HG02623 (cell line): ENCODE results near the gene MACROD2.
"Not testable (repeated sequence)": the region's sequence is repeated elsewhere in the genome, so short reads cannot be mapped to it uniquely, and the experiment has no call there.

Experiments
- ATAC-seq: cut with Tn5 transposase; IDR thresholded peaks from one replicate; pipeline ENCODE4 v1.9.1; 2021; ENCODE audit warnings: moderate library complexity; ENCODE audit not compliant: unreplicated experiment

The MACROD2 gene

GRCh38 chr20:14925300-14925699 is 930.0 kb downstream of the MACROD2 start:
- no peak for ATAC-seq

DNA sequence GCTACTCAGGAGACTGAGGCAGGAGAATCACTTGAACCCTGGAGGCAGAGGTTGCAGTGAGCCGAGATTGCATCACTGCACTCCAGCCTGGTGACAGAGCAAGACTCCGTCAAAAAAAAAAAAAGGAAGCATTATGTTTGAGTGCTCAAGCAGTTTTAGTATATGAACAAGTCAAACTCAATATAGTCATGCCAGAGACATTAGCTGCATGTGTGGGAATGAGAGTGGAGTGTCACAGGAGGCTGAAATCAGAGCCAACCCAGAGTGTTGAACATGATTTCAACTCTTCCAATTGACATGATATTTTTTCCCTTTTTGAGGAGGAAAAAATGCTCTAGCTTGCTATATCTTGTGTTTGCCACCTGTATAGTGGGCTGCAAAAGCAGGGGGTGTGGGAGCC is 931.1 kb downstream of the MACROD2 start:
- not testable (repeated sequence) for ATAC-seq

DNA sequence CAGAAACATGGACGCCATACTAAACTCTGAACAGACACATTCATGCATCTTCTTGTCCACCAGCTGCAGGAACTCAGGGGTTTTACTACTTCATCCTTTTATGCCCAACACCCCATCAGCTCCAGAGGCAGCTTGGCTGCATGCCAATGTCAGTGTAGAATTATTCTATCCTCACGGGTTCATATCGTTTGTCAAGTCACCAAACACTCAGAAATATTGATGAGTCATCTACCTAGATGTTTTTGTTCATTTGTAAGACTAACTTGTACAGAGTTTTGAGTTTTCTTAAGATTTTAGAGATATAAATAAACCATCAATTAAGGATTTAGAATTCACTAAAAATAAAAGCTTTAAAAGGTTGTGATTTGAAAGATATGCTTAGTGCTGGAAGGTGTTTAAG is 932.8 kb downstream of the MACROD2 start:
- no peak for ATAC-seq

GRCh38 chr20:14929388-14929787 is 934.1 kb downstream of the MACROD2 start:
- no peak for ATAC-seq

DNA sequence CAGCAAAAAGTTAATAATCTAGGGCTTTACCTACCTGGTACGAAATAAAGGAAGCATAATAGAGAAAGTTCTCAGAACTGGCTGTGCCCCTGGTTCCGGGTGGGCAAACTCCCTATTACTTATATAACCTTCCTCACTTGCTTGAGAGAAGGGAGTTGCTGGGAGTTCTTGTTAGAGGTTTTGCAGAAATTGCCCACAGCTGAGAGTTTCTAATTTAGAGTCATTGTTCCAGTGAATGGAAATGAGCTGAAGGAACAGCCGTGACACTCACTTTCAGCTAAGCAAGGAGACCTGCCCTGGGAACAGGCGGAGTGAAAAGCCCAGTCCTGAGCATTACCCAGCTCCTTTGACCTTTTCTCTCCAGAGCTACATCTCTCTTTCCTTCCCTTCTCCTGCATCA is 936.7 kb downstream of the MACROD2 start:
- ATAC-seq = no peak

DNA sequence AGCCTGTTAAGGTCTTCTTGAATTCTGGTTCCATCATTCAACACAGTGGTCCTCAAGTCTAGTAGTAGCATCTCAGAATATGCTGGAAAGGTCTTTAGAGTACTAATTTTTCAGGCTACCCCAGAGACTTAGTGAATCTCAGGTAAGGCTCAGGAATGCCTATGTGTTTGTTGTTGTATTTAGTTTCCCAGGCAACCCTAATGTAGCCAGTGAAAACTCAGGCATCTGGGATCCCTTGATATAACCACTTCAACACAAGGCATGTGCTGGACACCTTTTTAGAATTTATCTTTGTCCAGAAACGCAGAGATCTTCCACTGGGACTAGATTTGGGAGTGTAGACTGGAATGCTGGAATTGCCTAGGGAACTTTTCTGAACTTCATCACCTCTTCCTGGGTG is 940.0 kb downstream of the MACROD2 start:
- no peak for ATAC-seq

GRCh38 chr20:14937021-14937420 is 941.7 kb downstream of the MACROD2 start:
- no peak for ATAC-seq

DNA sequence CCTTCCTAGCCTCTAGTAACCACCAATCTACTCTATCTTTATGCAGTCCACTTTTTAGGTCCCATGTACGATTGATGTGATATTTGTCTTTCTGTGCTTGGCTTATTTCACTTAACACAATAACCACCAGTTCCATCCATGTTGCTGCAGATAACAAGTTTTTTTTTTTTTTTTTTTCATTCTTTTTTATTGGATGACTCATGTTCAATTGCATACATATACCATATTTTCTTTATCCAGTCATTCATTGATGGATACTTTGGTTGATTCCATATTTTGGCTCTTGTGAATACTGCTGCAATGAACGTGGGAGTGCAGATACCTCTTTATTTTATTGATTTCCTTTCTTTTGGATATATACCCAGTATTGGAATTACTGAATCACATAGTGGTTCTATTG is 942.5 kb downstream of the MACROD2 start:
- no peak for ATAC-seq

GRCh38 chr20:14947536-14947935 is 952.2 kb downstream of the MACROD2 start:
- ATAC-seq = no peak

- no peak for ATAC-seq
Observed at GRCh38 chr20:14947946-14948345, 952.6 kb downstream of the MACROD2 start.

DNA sequence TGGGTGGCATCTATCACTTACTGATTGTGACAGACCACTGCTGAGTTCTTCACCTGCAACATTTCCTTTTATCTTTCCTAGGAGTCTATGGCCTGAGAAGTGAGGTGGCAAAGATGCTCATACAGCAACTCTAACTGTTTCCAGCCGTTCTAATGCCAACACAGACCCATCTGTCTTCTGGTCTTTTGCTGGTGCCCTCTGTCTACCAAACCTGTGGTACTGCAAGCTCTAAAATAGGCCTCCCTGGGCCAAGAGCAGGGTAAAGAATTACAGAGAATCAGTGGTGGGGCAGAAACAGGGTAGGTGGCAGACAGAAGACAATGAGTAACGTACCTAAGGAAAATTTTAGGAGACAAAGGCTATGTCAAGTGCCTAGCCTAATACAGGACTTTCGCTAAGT is 953.1 kb downstream of the MACROD2 start:
- no peak for ATAC-seq

- no peak for ATAC-seq
Observed at GRCh38 chr20:14950633-14951032, 955.3 kb downstream of the MACROD2 start.

GRCh38 chr20:14951105-14951504 is 955.8 kb downstream of the MACROD2 start:
- ATAC-seq = peak; percentile 56

DNA sequence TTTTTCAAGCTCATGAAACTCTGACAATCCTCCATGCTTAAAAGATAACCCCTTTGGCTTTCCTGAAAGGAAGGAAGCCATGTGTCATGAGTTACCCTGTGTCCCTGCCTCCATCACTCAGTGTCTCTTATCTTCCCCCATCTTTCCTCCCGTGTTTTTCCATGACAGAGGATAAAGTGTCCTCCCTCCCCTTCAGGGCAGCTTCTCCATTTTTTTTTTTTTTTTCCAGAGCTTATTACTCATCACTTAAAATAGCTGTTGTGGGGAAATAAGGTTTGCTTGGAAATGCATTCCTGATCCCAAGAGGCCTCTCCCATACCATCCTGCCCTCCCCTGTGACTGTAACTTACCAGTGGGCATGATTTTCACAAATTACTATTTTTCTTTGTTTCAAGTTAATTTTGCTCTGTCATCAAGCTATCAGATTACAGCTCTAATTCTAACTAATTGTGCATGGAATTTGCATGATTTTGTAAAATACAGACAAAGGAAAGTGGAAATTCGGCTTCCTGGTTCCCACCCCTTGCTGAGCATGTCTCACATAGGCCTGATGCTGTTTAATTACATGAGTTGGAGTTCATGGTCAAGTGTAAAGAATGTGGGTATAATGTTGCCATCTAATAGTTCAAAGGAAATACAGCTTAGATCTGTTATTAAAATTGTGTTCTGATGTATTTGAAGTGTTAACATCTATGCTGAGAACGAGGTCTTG is 956.5 kb downstream of the MACROD2 start:
- no peak for ATAC-seq

GRCh38 chr20:14953736-14954135 is 958.4 kb downstream of the MACROD2 start:
- ATAC-seq = no peak

- no peak for ATAC-seq
Observed at GRCh38 chr20:14955399-14955798, 960.1 kb downstream of the MACROD2 start.

DNA sequence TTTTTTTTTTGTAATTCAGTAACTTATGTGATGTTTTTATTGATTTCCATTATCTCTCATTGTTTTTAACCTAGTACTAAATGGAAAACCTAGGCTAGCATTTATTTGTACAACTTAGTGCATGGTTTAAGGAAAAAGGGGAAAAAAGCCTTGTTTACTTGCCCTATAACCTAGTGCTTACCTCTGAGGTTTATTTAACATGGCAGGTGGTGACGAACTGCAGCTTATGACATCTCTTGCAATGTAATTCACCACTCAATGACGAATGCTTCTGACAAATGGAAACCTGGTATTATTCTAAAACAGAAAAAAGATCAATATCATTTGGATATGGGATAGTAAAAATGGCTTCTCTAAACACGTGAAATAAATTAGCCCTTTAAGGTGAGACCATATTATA is 960.7 kb downstream of the MACROD2 start:
- ATAC-seq = no peak

GRCh38 chr20:14956538-14956937 is 961.2 kb downstream of the MACROD2 start:
- no peak for ATAC-seq

DNA sequence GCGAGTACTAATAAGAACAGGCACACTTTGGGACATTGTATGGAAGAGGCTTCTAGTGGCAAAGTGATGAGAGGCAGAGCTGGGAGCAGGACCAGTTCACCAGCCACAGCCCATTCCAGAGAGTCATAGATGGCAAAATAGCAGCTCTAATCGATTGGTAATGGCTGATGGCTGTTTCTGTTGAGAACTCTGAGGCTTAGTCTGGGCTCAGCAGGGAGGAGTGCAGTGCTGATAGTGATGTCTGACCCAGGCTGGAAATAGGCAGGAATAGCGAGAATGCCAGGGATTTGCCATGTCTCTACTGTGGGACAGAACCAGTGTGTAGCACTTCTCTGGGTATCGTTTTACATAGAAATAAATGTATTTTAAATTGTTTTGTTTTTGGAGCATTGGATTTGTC is 962.1 kb downstream of the MACROD2 start:
- ATAC-seq = no peak

DNA sequence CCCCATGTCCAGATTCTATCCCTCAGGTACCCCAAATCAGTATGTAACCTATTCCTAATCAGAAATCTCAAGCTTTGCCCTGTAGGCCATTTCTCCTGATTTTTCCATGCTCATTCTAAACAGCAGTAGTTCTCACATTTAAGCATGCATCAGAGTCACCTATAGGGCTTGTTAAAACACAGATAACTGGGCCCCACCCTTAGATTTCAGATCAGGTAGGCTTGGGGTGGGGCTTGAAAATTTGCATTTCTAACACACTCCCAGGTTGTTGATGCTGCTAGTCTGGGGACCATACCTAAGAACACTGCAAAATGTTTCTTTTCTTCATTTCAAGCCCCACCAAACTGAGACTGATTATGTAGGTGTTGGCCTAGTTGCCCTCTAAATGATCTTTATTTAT is 963.3 kb downstream of the MACROD2 start:
- ATAC-seq = no peak

DNA sequence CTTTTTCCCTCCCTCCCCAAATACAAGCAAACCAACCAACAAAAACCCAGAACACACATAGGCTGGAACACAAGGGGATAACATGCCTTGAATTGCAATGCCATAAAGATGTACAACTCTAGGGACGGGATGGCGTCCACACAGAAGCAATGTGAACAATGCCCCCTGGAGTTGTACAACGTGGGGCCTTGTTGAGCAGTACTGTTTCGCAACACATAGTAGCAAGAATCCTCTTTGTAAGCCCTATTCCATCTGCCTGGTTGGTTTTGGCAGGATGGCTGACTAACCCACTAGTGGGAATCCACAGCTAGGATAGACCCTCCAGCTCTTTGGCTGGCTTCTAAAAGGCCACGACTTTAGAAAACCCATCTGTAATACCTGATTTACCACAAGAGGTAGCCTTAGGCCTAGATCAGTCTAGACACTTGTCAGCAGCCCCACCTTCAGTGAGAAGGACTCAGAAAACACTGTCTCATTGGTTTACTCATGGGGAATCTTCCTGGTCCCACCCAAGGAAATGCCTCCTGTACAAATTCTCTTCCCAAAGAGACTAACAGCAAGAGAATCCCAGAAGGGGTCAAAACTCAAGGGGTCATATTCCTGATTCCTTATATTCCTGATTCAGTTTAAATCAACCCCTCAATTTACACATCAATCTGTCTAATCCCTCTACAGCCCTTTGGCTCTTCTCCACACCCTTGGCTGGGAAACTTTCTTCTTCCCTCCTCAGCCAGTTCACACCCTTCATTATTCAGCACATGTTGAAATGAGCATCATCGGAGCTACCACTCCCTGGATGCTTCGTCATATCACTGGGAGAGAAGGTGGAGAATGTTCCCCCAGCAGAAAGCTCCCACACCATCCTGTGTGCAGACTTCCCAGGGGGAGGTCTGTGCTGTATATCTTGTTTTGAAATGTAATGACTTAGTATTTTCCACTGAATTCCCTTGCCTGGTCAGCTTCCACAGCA is 964.5 kb downstream of the MACROD2 start:
- no peak for ATAC-seq

GRCh38 chr20:14960831-14961230 is 965.5 kb downstream of the MACROD2 start:
- no peak for ATAC-seq
